Measurements from ENCODE around the gene B4GAT1. TPM values are rescaled to one million over a fixed set of nuclear protein-coding genes. Genes with fewer than 3 reads are reported as not detected.
A peak's percentile ranks its signal among the peaks of the same experiment; 100 is the strongest.

B4GAT1 gene
- total and polyA plus RNA-seq, 4 experiments from 2014 or later: 9.7 to 12.7 (median 11.0) TPM

DNA sequence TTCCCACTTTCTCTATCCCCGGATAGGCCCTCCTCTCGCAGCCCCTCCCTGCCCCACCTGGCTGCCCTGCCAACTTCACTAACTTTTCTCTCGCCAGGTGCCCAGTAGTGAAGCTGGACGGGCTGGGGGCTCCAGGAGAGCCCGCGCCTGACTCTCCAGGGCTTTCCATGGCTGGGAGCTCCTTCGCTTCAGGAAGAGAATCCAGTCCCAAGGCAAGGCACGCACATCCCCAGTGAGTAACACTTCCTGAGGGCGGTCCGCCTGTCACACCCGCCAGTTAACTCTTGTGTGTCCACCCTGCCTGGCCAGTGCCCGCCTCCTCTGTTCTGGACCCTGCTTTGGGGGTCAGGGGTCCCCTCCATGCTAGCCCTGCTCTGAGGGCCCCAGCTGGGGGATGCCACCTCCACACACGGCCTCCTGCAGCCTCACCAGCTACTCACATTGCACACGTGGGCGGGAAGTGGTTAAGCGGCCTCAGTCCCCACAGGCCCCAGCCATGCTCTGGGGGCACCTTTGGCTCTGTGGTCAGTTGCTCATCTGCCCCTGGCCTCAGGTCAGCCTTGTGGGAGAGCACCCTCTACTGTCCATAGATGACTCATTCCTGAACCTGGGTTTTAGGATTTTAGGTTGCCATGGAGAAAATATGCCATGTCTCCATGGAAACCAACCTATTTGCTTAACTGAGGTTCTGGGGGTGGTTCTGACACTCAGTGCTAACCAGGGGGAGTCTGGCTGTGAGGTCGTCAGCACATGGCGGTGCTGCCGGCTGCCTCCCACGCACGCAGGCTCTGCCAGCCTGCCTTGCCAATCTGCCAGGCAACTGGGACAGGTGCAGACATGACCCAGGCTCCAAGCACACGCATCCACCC, 11.0 kb downstream of the B4GAT1 start, which contains the start of gene RIN1:
Gene RIN1, minus strand, starts transcription at position 201 of the 869 bp plus-strand sequence. Its CDS starts 32 bp downstream, at position 169.
- peaks cover 12 to 32% of the 10 kb centered on the region in 2 donors for H3K36me3 Mint-ChIP-seq
- intact Hi-C loops (cut with micrococcal nuclease): no loop called here
- Histone ChIP-seq H3K9me3 (ENCODE audit: control insufficient read depth in 1 of 2, low read length in 2 of 2) (no peaks in the 10 kb centered on the region), H3K36me3 (ENCODE audit: insufficient read depth, low read length) (peaks cover 31% of the 10 kb centered on the region), H3K27me3 (ENCODE audit: insufficient read depth, low read length) (no peaks in the 10 kb centered on the region), H3K27ac (ENCODE audit: low read depth, low read length) (peak within 1 kb of the TSS; percentile 29), H3K4me3 (ENCODE audit: low read length in 2 of 2) (peak within 1 kb of the TSS in 1 of 2 donors; percentile 41), H3K4me1 (ENCODE audit: insufficient read depth, low read length) (peaks cover 18% of the 10 kb centered on the region)
- peak within 1 kb of the TSS in 6 of 7 donors; percentile 6 to 75 (median 58) for H3K27ac Mint-ChIP-seq
- no peaks in the 10 kb centered on the region for H3K27me3 Mint-ChIP-seq
- ChIA-PET CTCF (ENCODE audit: partially characterized antibody) (interaction anchor here (1.3 to 8.6 kb wide), 3 partner anchors 8 to 50 kb away, joined by 3 to 110 read pairs (median 10); partner anchors contain the start of gene BRMS1), POLR2A (ENCODE audit: partially characterized antibody) (interaction anchor here (2.2 to 2.8 kb wide), 2 partner anchors 8 to 25 kb away, joined by 9 to 15 read pairs; partner anchors contain the start of gene BRMS1)
- peak in 3 of 5 donors; percentile 25 to 64 (median 36) for DNase-seq
- H3K4me3 Mint-ChIP-seq: peak within 1 kb of the TSS; percentile 80 to 90 (median 84)
- H3K4me1 Mint-ChIP-seq: peaks cover 10 to 27% (median 16%) of the 10 kb centered on the region in 4 donors
- H3K9me3 Mint-ChIP-seq: peaks cover 0 to 3% (median 0%) of the 10 kb centered on the region in 8 donors

DNA sequence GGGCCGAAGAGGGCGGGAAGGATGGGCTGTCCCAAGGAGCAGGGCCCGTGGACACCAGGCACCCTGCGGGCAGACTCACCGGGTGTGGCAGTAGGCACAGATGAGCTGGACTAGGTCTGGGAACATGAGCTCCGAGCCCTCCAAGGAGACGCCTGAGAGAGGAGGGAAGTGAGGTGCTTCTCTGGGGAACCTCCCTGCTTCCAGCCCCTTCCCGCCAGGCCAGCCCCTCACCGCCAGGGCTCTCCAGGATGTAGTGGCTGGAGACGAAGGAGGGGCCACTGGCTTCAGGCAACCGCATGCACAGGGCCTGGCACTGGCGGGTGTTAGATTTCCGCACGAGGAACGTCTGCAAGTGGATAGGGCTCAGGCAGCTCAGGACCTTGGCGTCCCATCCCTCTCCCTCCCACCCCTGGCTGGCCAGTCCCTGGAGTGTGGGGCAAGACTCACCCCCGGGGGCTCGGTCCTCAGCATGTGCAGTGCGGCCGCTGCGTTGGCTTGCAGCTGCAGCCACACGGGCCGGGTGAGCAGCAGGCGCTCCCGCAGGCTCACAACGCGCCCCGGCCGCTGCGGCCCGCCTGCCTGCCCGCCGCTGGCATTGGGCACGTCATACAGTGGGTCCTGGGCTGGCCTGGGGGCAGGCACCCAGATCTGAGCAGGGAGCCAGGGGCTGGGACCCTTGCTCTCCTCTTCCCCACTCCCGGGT, 11.7 kb downstream of the B4GAT1 start:
- ChIA-PET CTCF (ENCODE audit: partially characterized antibody) (interaction anchor here (1.3 to 8.6 kb wide), 3 partner anchors 9 to 51 kb away, joined by 3 to 110 read pairs (median 10); partner anchors contain the start of gene BRMS1), POLR2A (ENCODE audit: partially characterized antibody) (interaction anchor here (2.2 to 2.8 kb wide), 2 partner anchors 9 to 24 kb away, joined by 9 to 15 read pairs; partner anchors contain the start of gene BRMS1)
- peak overlapping the region; percentile 29 for H3K27ac ChIP-seq (ENCODE audit: low read depth, low read length)
- Mint-ChIP-seq H3K9me3 (peaks cover 0 to 2% (median 0%) of the 10 kb centered on the region in 8 donors), H3K27ac (peak overlapping the region in 4 of 7 donors; percentile 10 to 68 (median 56)), H3K4me1 (peaks cover 8 to 27% (median 16%) of the 10 kb centered on the region in 4 donors), H3K36me3 (peaks cover 8 to 24% of the 10 kb centered on the region in 2 donors), H3K27me3 (no peaks in the 10 kb centered on the region), H3K4me3 (peak overlapping the region; percentile 80 to 90 (median 84))
- no peaks in the 10 kb centered on the region for H3K9me3 ChIP-seq (ENCODE audit: control insufficient read depth in 1 of 2, low read length in 2 of 2)
- intact Hi-C loops (cut with micrococcal nuclease): no loop called here
- DNase-seq: no peak
- peak overlapping the region in 1 of 2 donors; percentile 41 for H3K4me3 ChIP-seq (ENCODE audit: low read length in 2 of 2)
- H3K27me3 ChIP-seq (ENCODE audit: insufficient read depth, low read length): no peaks in the 10 kb centered on the region
- peaks cover 23% of the 10 kb centered on the region for H3K36me3 ChIP-seq (ENCODE audit: insufficient read depth, low read length)
- peaks cover 18% of the 10 kb centered on the region for H3K4me1 ChIP-seq (ENCODE audit: insufficient read depth, low read length)

DNA sequence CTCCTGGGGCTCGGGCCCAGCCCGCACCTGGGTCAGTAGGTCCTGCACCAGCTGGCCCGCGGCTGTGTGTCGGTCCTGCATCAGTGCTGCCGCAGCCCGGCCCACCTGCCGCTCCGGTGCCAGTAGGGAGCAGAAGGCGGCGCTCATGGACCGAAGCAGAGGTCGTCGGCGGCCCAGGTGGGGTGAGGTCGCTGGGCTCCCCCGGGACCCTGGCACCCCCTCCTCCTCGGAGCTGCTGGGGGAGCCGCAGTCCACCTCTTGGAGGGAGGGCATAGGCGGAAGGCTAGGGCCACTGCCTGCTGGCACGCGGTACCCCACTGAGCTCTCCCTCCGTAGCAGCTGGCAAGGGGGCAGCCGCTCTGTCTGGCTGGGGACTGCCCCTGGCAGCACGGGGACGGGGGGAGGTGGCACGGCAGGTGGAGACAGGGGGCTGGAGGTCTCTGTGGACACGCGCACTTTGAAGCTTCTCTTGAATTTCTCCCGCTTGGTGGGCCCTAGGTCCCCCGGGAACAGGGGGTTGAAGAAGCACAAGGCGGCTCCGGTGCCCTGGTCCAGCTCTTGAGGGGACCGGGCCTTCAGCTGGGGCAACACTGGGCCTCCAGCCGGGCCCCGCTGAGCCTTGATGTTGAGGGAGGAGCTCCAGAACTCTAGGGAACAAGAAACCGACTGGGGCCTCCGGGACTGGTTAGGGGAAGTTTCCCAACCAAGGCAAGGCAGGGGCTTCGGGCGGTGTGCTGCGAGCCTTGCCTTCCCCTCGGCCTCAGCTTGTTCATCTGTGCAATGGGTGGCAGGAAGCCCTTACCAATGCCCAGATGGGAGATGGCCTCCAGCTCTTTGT, 12.6 kb downstream of the B4GAT1 start:
- H3K4me3 ChIP-seq (ENCODE audit: low read length in 2 of 2): no peak overlapping the region
- Mint-ChIP-seq H3K9me3 (peaks cover 0 to 2% (median 0%) of the 10 kb centered on the region in 8 donors), H3K4me1 (peaks cover 8 to 27% (median 16%) of the 10 kb centered on the region in 4 donors), H3K27me3 (no peaks in the 10 kb centered on the region), H3K4me3 (peak overlapping the region in 6 of 8 donors; percentile 51 to 72 (median 64)), H3K27ac (peak overlapping the region in 2 of 7 donors; percentile 10 to 53), H3K36me3 (peaks cover 8 to 22% of the 10 kb centered on the region in 2 donors)
- no peak for DNase-seq
- no peak overlapping the region for H3K27ac ChIP-seq (ENCODE audit: low read depth, low read length)
- H3K9me3 ChIP-seq (ENCODE audit: control insufficient read depth in 1 of 2, low read length in 2 of 2): no peaks in the 10 kb centered on the region
- ChIA-PET CTCF (ENCODE audit: partially characterized antibody) (interaction anchor here (1.3 to 8.6 kb wide), 3 partner anchors 10 to 52 kb away, joined by 3 to 110 read pairs (median 10); partner anchors contain the start of gene BRMS1), POLR2A (ENCODE audit: partially characterized antibody) (interaction anchor here (0.7 to 2.8 kb wide), 4 partner anchors 10 to 749 kb away, joined by 3 to 15 read pairs (median 6); partner anchors contain the start of gene BRMS1)
- H3K36me3 ChIP-seq (ENCODE audit: insufficient read depth, low read length): peaks cover 15% of the 10 kb centered on the region
- peaks cover 18% of the 10 kb centered on the region for H3K4me1 ChIP-seq (ENCODE audit: insufficient read depth, low read length)
- intact Hi-C loops (cut with micrococcal nuclease): no loop called here
- H3K27me3 ChIP-seq (ENCODE audit: insufficient read depth, low read length): no peaks in the 10 kb centered on the region

DNA sequence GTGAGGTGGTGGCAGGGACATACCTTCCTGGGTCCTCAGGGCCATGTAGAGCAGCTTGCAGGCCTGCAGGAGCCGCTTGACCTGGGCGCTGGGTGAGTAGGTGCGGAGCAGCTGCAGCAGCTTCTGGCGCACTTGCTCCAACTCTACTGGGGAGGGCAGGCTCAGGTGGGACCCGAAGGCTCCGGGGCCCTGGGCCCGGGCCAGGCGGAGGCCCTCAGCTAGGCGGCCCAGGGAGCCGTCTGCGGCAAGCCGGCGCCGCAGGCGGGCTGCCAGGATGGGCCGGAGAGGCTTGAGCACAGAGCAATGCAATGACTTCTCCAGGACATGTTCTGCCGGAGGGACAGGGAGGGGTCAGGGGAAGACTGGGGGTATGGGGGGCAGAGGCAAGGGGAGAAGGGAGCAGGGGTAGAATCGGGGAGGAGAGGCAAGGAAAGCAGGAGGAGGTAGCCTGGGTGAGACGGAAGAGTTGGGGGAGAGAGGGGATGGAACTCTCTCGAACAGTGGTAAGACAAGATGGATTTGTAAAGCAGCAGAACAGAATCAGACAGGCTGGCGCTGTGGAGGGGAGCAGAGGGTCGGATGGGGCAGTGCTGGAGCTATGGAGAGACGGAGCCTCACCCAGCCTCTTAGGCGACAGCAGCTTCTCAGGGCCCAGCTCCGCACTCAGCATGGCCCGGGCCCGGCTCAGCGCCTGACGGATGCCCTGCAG, 13.4 kb downstream of the B4GAT1 start:
- Mint-ChIP-seq H3K27me3 (no peaks in the 10 kb centered on the region), H3K4me3 (no peak overlapping the region), H3K9me3 (peaks cover 0 to 2% (median 0%) of the 10 kb centered on the region in 8 donors), H3K4me1 (peaks cover 8 to 25% (median 16%) of the 10 kb centered on the region in 4 donors), H3K36me3 (peaks cover 5 to 15% of the 10 kb centered on the region in 2 donors), H3K27ac (no peak overlapping the region)
- ChIA-PET POLR2A (ENCODE audit: partially characterized antibody) (interaction anchor here (1.3 to 2.8 kb wide), 2 partner anchors 11 to 22 kb away, joined by 3 to 15 read pairs; partner anchors contain the start of gene BRMS1), CTCF (ENCODE audit: partially characterized antibody) (interaction anchor here (3.2 to 8.6 kb wide), 2 partner anchors 22 to 52 kb away, joined by 10 to 110 read pairs; no protein-coding TSS in a partner anchor)
- Histone ChIP-seq H3K27ac (ENCODE audit: low read depth, low read length) (no peak overlapping the region), H3K36me3 (ENCODE audit: insufficient read depth, low read length) (peaks cover 7% of the 10 kb centered on the region), H3K4me3 (ENCODE audit: low read length in 2 of 2) (no peak overlapping the region), H3K9me3 (ENCODE audit: control insufficient read depth in 1 of 2, low read length in 2 of 2) (no peaks in the 10 kb centered on the region), H3K27me3 (ENCODE audit: insufficient read depth, low read length) (no peaks in the 10 kb centered on the region), H3K4me1 (ENCODE audit: insufficient read depth, low read length) (peaks cover 18% of the 10 kb centered on the region)
- intact Hi-C loops (cut with micrococcal nuclease): no loop called here
- no peak for DNase-seq

DNA sequence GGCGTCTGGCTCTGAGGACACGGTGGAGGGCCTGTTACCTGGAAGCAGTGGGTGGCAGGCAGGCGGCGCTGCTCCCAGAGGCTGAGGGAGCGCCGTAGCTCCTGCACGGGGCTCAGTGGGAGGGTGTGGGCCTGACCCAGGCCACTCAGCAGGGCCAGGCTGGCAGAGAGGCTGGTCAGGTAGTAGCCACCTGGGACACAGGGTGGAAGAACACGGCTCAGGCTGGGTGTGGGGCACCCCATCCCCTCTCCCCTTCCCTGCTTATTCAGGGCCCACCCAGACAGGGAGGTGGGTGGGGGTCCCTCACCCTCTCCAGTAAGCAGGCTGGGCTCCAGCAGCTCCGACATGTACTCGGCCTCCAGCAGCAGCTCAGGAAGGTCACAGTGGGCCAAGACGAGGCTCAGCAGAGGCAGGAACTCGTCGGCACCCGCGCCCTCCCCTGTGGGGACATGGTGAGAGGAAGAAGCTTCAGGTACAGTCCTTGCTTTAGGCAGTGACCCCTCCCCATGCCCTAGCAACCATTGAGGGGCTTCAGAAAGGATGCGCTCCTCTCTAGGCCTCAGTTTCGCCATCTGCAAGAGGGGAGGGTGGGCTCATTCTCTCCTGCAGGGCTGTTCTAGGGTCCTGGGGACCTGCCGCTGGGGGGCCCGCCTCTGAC, 14.1 kb downstream of the B4GAT1 start:
- intact Hi-C loops (cut with micrococcal nuclease): no loop called here
- peaks cover 0 to 9% of the 10 kb centered on the region in 2 donors for H3K36me3 Mint-ChIP-seq
- no peak for DNase-seq
- H3K27me3 ChIP-seq (ENCODE audit: insufficient read depth, low read length): no peaks in the 10 kb centered on the region
- peaks cover 5% of the 10 kb centered on the region for H3K36me3 ChIP-seq (ENCODE audit: insufficient read depth, low read length)
- H3K27ac Mint-ChIP-seq: peak overlapping the region in 1 of 7 donors; percentile 29
- no peak overlapping the region for H3K27ac ChIP-seq (ENCODE audit: low read depth, low read length)
- POLR2A ChIA-PET (ENCODE audit: partially characterized antibody): interaction anchor here (1.3 kb wide), 1 partner anchor 21 kb away, joined by 3 read pairs; no protein-coding TSS in a partner anchor
- no peaks in the 10 kb centered on the region for H3K9me3 ChIP-seq (ENCODE audit: control insufficient read depth in 1 of 2, low read length in 2 of 2)
- no peak overlapping the region for H3K4me3 Mint-ChIP-seq
- H3K4me1 Mint-ChIP-seq: peaks cover 12 to 27% (median 20%) of the 10 kb centered on the region in 4 donors
- peaks cover 23% of the 10 kb centered on the region for H3K4me1 ChIP-seq (ENCODE audit: insufficient read depth, low read length)
- no peaks in the 10 kb centered on the region for H3K27me3 Mint-ChIP-seq
- H3K9me3 Mint-ChIP-seq: peaks cover 0 to 2% (median 0%) of the 10 kb centered on the region in 8 donors
- no peak overlapping the region for H3K4me3 ChIP-seq (ENCODE audit: low read length in 2 of 2)
- CTCF ChIA-PET (ENCODE audit: partially characterized antibody): interaction anchor here (3.2 to 8.6 kb wide), 2 partner anchors 21 to 53 kb away, joined by 10 to 110 read pairs; no protein-coding TSS in a partner anchor
